ENCODE results near the gene COMMD9.

DNA sequence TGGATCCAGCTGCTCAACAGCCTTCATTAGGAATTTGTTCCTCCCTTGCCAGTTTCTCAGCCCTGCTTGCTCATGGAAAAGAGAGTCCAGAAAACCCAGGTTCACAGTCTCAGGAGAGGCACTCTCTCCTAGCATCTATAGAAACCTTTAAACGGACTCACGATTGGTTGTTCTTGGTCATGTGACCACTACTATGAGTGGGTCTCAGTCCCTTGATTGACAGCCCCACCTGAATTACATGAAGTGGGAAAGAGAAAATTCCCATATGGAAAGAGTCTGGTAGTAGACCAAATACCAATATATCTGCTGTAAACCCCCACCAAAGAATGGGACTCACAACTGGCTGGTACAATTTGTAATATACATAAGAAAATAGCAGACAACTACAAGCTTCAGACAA is 54.4 kb downstream of the COMMD9 start:
- TF ChIP-seq, protein P1, sequence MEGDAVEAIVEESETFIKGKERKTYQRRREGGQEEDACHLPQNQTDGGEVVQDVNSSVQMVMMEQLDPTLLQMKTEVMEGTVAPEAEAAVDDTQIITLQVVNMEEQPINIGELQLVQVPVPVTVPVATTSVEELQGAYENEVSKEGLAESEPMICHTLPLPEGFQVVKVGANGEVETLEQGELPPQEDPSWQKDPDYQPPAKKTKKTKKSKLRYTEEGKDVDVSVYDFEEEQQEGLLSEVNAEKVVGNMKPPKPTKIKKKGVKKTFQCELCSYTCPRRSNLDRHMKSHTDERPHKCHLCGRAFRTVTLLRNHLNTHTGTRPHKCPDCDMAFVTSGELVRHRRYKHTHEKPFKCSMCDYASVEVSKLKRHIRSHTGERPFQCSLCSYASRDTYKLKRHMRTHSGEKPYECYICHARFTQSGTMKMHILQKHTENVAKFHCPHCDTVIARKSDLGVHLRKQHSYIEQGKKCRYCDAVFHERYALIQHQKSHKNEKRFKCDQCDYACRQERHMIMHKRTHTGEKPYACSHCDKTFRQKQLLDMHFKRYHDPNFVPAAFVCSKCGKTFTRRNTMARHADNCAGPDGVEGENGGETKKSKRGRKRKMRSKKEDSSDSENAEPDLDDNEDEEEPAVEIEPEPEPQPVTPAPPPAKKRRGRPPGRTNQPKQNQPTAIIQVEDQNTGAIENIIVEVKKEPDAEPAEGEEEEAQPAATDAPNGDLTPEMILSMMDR (conservative IDR thresholded peaks at IDR 0.05; ENCODE audit: low read depth, low read length): no peak
- no peak for TF ChIP-seq EZH2 (IDR thresholded peaks at IDR 0.05; ENCODE audit: low read length, unreplicated experiment)
